A549 (cell line): ENCODE data around the gene AKR1C8.

ENCODE experiments used
- CBX8 ChIP-seq: fragments of 200-600 bp; sonication (generic); IDR thresholded peaks from 2 replicates; pipeline ENCODE4 v1.6.1; 2016
- CTCF ChIP-seq: fragments of >200 bp; sonication (Bioruptor Twin); formaldehyde crosslinking; IDR thresholded peaks from 3 replicates; pipeline ENCODE4 v1.5.1; 2016
- EP300 ChIP-seq, 2 experiments: fragments of >200 bp; sonication (Bioruptor Twin); formaldehyde crosslinking; IDR thresholded peaks; 2 replicates in 1 of 2; 3 replicates in 1 of 2; pipeline ENCODE4 v1.6.1; 2016 to 2017
- FOSB ChIP-seq: fragments of 250-450 bp; sonication (Bioruptor Pico); IDR thresholded peaks from 2 replicates; pipeline ENCODE4 v1.5.0; 2020; ENCODE audit warnings: mild to moderate bottlenecking, moderate library complexity
- HOXB13 ChIP-seq: fragments of 250-450 bp; sonication (Bioruptor Pico); IDR thresholded peaks from 2 replicates; pipeline ENCODE4 v1.5.0; 2020; ENCODE audit warnings: low read depth, mild to moderate bottlenecking, moderate library complexity
- JUN ChIP-seq, 2 experiments: fragments of >200 bp; sonication (Bioruptor Twin); formaldehyde crosslinking; IDR thresholded peaks; 2 replicates in 1 of 2; 3 replicates in 1 of 2; pipeline ENCODE4 v1.6.1; 2016 to 2017
- JUNB ChIP-seq: fragments of >200 bp; sonication (Bioruptor Twin); formaldehyde crosslinking; IDR thresholded peaks from 2 replicates; pipeline ENCODE4 v1.6.1; 2016
- PHF8 ChIP-seq: fragments of 200-600 bp; sonication (generic); IDR thresholded peaks from 2 replicates; pipeline ENCODE4 v1.6.1; 2016; ENCODE audit warnings: low read depth, mild to moderate bottlenecking, antibody characterized with exemption, moderate library complexity, borderline replicate concordance
- POLR2A ChIP-seq: IDR thresholded peaks from 2 replicates; pipeline ENCODE4 v1.6.1; 2012; ENCODE audit warnings: mild to moderate bottlenecking, low read length
- REST ChIP-seq: fragments of 200-600 bp; sonication (generic); IDR thresholded peaks from 2 replicates; pipeline ENCODE4 v1.6.1; 2016; ENCODE audit warnings: antibody characterized with exemption, mild to moderate bottlenecking, moderate library complexity
- SMC3 ChIP-seq: fragments of >200 bp; sonication (Bioruptor Twin); formaldehyde crosslinking; IDR thresholded peaks from 3 replicates; pipeline ENCODE4 v1.6.1; 2018; ENCODE audit warnings: inconsistent platforms
- SREBF2 ChIP-seq: fragments of 450-650 bp; IDR thresholded peaks from 2 replicates; pipeline ENCODE4 v1.6.1; 2014; ENCODE audit warnings: mild to moderate bottlenecking, moderate library complexity
- ZNF302 ChIP-seq: fragments of 250-450 bp; sonication (Bioruptor Pico); IDR thresholded peaks from 2 replicates; pipeline ENCODE4 v1.9.0; 2021; ENCODE audit warnings: inconsistent platforms, mild to moderate bottlenecking, moderate library complexity
- TF ChIP-seq, protein P1 (sequence below): IDR thresholded peaks from 2 replicates; pipeline ENCODE4 v1.6.1; 2012

DNA sequence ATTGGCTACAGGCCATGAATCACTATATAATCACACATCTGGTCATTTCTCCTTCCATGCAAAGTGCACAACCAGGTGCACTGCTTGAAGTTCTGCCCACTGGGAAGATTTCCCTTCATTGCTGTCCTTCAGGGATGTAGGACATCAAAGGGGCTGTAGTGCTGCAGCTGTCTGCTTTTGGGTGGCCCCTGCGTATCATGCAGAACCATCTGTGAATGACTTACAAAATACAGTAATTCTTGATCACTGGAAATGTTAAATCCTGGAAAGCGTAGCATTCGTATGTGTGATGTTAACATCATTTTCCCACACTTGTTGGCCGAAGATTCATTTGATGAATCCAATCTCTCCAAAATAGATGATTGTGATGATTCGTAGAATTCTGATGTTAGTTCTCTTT, 68.3 kb downstream of the AKR1C8 start:
- no peak for TF ChIP-seq CTCF
- TF ChIP-seq, protein P1, sequence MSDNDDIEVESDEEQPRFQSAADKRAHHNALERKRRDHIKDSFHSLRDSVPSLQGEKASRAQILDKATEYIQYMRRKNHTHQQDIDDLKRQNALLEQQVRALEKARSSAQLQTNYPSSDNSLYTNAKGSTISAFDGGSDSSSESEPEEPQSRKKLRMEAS: no peak
- TF ChIP-seq HOXB13 (CRISPR knock-in tag): no peak
- TF ChIP-seq JUNB: no peak
- no peak for TF ChIP-seq EP300 (IDR thresholded peaks at IDR 0.05)
- no peak for TF ChIP-seq SMC3
- TF ChIP-seq ZNF302: no peak
- TF ChIP-seq FOSB (CRISPR knock-in tag): no peak
- TF ChIP-seq CBX8: no peak
- no peak for TF ChIP-seq POLR2A
- no peak for TF ChIP-seq JUN (IDR thresholded peaks at IDR 0.05)
- TF ChIP-seq PHF8: no peak
- no peak for TF ChIP-seq SREBF2
- no peak for TF ChIP-seq REST
